Measurements from ENCODE around the gene AUNIP. TPM values are rescaled to one million over a fixed set of nuclear protein-coding genes. Genes with fewer than 3 reads are reported as not detected.

AUNIP gene
- total and polyA plus RNA-seq, 9 donors: 0.23 to 0.75 (median 0.44) TPM; not detected in 1

DNA sequence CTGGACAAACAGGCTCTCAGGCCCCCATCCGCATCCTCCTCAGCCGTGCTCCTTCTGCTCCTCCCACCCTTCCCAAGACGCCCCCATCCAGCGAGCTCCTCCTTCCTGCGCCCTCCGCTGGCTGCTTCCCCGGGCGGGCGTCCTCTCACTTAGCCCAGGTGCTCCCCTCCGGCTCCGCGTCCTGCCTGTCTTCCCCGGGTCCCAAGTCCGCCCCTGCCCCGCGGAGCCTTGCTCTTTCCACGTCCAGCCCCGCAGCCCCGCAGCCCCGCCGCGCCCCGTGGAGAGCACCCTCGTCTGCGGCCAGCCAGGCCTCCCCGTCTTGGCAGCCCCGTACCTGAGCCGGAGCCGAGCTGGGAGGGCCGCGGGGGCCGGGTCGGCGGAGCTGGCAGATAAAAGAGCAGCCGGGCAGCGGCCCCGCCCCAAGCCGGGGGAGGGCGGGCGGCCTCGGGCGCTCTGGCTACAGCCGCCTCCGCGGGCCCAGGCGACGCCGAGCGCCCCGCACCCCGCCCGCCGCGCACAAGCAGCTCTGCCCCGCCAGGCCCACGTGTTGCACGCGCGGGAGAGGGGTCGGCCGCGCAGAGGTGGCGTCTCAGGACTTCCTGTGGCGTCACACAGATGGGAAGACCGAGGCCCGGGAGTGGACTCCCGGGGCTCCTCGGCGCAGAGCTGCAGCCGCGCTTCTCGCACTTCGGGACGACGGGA is 16.0 kb upstream of the AUNIP start, which contains the start of gene PAQR7:
PAQR7 (minus strand) TSS at position 555 of the 702 bp plus-strand sequence. CDS start 11,869 bp downstream, outside the sequence.
- intact Hi-C loops (cut with DNase I): loop anchor here in 2 of 4 donors (10.0 kb wide), 1 partner anchor 51 kb away; no protein-coding TSS in a partner anchor
- H3K4me1 ChIP-seq (ENCODE audit: insufficient read depth): peaks cover 45% of the 10 kb centered on the region
- peak; percentile 81 to 88 (median 86) for DNase-seq

DNA sequence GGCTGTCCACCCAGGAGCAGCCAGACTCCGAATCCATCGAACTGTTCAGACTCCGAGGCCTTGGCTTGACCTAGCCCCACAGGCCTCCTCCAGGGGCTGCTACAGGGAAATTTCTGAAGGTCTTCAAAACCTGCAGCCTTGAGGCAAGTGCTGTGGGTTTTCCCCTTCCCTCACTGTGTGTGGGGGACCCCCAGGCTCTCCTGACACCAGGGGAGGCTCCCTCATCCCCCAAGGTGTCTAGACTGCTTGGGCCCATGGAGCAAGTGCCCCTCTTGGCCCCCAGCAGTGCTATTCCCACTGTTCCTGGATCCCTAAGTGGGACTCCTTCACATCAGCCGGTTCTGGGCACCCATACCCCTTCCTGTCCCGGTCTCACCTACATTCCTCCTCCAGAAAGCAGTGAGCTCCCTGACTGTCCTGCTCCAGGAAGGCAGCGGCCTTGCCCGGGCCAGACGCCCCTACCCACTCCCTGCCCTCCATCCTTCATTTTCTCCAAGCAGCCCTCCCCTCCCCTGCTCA is 15.4 kb upstream of the AUNIP start:
- peak overlapping the region; percentile 91 to 97 for H3K27ac ChIP-seq
- DNase-seq: peak in 2 of 5 donors; percentile 22 to 41
- intact Hi-C loops (cut with DNase I): loop anchor here in 2 of 4 donors (10.0 kb wide), 1 partner anchor 50 kb away; no protein-coding TSS in a partner anchor
- H3K9me3 ChIP-seq: no peaks in the 10 kb centered on the region
- TF ChIP-seq POLR2A (IDR thresholded peaks at IDR 0.05) (no peak), EP300 (IDR thresholded peaks at IDR 0.05) (no peak)
- TF ChIP-seq, protein P1, sequence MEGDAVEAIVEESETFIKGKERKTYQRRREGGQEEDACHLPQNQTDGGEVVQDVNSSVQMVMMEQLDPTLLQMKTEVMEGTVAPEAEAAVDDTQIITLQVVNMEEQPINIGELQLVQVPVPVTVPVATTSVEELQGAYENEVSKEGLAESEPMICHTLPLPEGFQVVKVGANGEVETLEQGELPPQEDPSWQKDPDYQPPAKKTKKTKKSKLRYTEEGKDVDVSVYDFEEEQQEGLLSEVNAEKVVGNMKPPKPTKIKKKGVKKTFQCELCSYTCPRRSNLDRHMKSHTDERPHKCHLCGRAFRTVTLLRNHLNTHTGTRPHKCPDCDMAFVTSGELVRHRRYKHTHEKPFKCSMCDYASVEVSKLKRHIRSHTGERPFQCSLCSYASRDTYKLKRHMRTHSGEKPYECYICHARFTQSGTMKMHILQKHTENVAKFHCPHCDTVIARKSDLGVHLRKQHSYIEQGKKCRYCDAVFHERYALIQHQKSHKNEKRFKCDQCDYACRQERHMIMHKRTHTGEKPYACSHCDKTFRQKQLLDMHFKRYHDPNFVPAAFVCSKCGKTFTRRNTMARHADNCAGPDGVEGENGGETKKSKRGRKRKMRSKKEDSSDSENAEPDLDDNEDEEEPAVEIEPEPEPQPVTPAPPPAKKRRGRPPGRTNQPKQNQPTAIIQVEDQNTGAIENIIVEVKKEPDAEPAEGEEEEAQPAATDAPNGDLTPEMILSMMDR (IDR thresholded peaks at IDR 0.05): no peak
- no peaks in the 10 kb centered on the region for H3K27me3 ChIP-seq
- H3K4me1 ChIP-seq (ENCODE audit: insufficient read depth): peaks cover 39% of the 10 kb centered on the region
- peak overlapping the region; percentile 56 for H3K4me3 ChIP-seq
- WGBS, 3 donors: 3 to 12% (median 12%) methylated on average over 8 of the region's 8 CpGs
- no peaks in the 10 kb centered on the region for H3K36me3 ChIP-seq

More for the DNA sequence above, 16.0 kb upstream of the AUNIP start, which contains the start of gene PAQR7:
- H3K9me3 ChIP-seq: no peaks in the 10 kb centered on the region
- H3K4me3 ChIP-seq: peak within 1 kb of the TSS; percentile 56
- H3K27ac ChIP-seq: peak within 1 kb of the TSS; percentile 91 to 97
- TF ChIP-seq EP300 (IDR thresholded peaks at IDR 0.05): no peak
- TF ChIP-seq POLR2A (IDR thresholded peaks at IDR 0.05): peak; percentile 71
- TF ChIP-seq, protein P1 (IDR thresholded peaks at IDR 0.05): no peak
- WGBS, 3 donors: 0 to 1% (median 0%) methylated on average over 32 to 75 of the region's 75 CpGs
- H3K27me3 ChIP-seq: no peaks in the 10 kb centered on the region
- no peaks in the 10 kb centered on the region for H3K36me3 ChIP-seq

DNA sequence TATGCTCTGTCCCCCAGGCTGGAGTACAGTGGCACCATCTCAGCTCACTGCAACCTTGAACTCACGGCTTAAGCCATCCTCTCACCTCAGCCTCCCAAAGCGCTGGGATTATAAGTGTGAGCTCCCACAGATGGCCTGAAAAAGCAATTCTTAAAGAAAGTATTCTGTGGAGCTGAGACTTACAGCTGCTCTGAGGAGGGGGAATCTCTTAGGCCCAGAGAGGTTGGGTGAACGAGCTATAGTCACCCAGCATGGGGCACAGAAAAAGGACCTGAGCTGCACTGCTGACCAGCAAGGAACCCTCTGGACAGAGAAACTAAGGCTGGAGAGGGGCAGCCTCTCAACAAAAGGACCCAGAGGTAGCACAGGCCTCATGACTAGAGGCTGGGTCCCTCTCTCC is 15.0 kb upstream of the AUNIP start:
- peaks cover 37% of the 10 kb centered on the region for H3K4me1 ChIP-seq (ENCODE audit: insufficient read depth)
- peak overlapping the region; percentile 56 for H3K4me3 ChIP-seq

DNA sequence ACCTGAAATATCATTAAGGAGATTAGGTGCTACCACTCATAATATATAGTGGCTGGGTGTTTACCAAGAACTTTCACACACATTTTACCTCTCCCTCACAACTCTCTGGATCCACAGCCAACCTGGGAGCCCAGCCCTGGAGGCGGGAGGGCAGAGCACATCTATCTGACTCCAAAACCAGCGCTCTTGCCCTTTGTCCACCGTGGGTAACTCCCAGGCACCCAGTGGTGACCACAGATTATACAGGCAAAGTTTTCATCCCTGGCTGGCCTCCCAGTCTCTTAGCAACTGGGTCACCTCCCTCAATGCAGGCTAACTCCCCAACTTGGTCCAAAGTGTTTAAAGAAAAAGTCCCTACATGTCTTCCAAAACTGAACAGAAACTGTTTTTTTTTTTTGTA is 13.9 kb upstream of the AUNIP start:
- TF ChIP-seq EP300 (IDR thresholded peaks at IDR 0.05): no peak
- TF ChIP-seq, protein P1 (IDR thresholded peaks at IDR 0.05): peak in 1 of 3 donors; percentile 10
- TF ChIP-seq POLR2A (IDR thresholded peaks at IDR 0.05): no peak
- WGBS, 3 donors: 20 to 44% (median 20%) methylated on average over 3 of the region's 3 CpGs
- DNase-seq: peak; percentile 57 to 65 (median 61)
- Histone ChIP-seq H3K36me3 (no peaks in the 10 kb centered on the region), H3K27me3 (no peaks in the 10 kb centered on the region), H3K4me3 (no peak overlapping the region), H3K4me1 (ENCODE audit: insufficient read depth) (peaks cover 33% of the 10 kb centered on the region), H3K27ac (peak overlapping the region in 1 of 2 donors; percentile 97), H3K9me3 (no peaks in the 10 kb centered on the region)
- intact Hi-C loops (cut with DNase I): loop anchor here in 2 of 4 donors (10.0 kb wide), 1 partner anchor 48 kb away; no protein-coding TSS in a partner anchor

More for the DNA sequence above, 15.0 kb upstream of the AUNIP start:
- 32 to 69% (median 47%) methylated on average over 3 of the region's 3 CpGs for WGBS, 3 donors
- intact Hi-C loops (cut with DNase I): loop anchor here in 2 of 4 donors (10.0 kb wide), 1 partner anchor 49 kb away; no protein-coding TSS in a partner anchor
- Histone ChIP-seq H3K9me3 (no peaks in the 10 kb centered on the region), H3K27me3 (no peaks in the 10 kb centered on the region), H3K36me3 (no peaks in the 10 kb centered on the region), H3K27ac (peak overlapping the region; percentile 91 to 97)
- DNase-seq: peak in 2 of 5 donors; percentile 3 to 7
- TF ChIP-seq, protein P1 (IDR thresholded peaks at IDR 0.05): no peak
- TF ChIP-seq EP300 (IDR thresholded peaks at IDR 0.05) (no peak), POLR2A (IDR thresholded peaks at IDR 0.05) (no peak)

All from ovary (tissue), 9 donors.